SU-DHL-6 (cell line): ENCODE measurements around the gene ZNF664.
"Not testable (repeated sequence)": the region's sequence is repeated elsewhere in the genome, so short reads cannot be mapped to it uniquely, and the experiment has no call there.

Experiments used
- H2AFZ ChIP-seq: fragments of 200-600 bp; sonication (generic); 2 replicates; pipeline ENCODE4 v1.6.1; 2014; ENCODE audit warnings: low read depth, mild to moderate bottlenecking, moderate library complexity, mixed read lengths, antibody characterized with exemption, low read length; ENCODE audit not compliant: severe bottlenecking
- H3F3A ChIP-seq: fragments of 200-600 bp; shearing (Covaris generic); 2 replicates; pipeline ENCODE4 v1.6.0; 2016; ENCODE audit warnings: antibody characterized with exemption, mild to moderate bottlenecking; ENCODE audit not compliant: insufficient read depth
- H3K27ac ChIP-seq: fragments of 200-600 bp; sonication (generic); 2 replicates; pipeline ENCODE4 v1.5.1; 2016; ENCODE audit warnings: low read depth, mild to moderate bottlenecking, low read length, moderate library complexity, mixed read lengths
- H3K27me3 ChIP-seq: fragments of 200-600 bp; sonication (generic), shearing (Covaris generic); 2 replicates; pipeline ENCODE4 v1.6.0; 2014; ENCODE audit warnings: mild to moderate bottlenecking, low read length
- H3K36me3 ChIP-seq: fragments of 200-600 bp; sonication (generic); 2 replicates; pipeline ENCODE4 v1.6.1; 2014; ENCODE audit warnings: mild to moderate bottlenecking, low read length, mixed read lengths
- H3K4me2 ChIP-seq: fragments of 300-600, 200-600 bp; shearing (Covaris generic), sonication (generic); 2 replicates; pipeline ENCODE4 v1.6.0; 2014; ENCODE audit warnings: low read length, low read depth, mild to moderate bottlenecking; ENCODE audit not compliant: poor library complexity, severe bottlenecking
- H3K4me3 ChIP-seq: fragments of 200-600 bp; sonication (generic); 2 replicates; pipeline ENCODE4 v1.5.1; 2014; ENCODE audit warnings: antibody characterized with exemption, low read length, mild to moderate bottlenecking, mixed read lengths; ENCODE audit not compliant: insufficient read depth, poor library complexity, severe bottlenecking
- H3K79me2 ChIP-seq: fragments of 200-600 bp; sonication (generic); 2 replicates; pipeline ENCODE4 v1.6.1; 2014; ENCODE audit warnings: mild to moderate bottlenecking, low read length, moderate library complexity; ENCODE audit not compliant: insufficient read depth
- H3K9ac ChIP-seq: fragments of 200-600 bp; sonication (generic); 2 replicates; pipeline ENCODE4 v1.7.0; 2014; ENCODE audit warnings: mild to moderate bottlenecking, low read length
- H3K9me2 ChIP-seq: fragments of 200-600 bp; sonication (generic); replicated peaks from 2 replicates; pipeline ENCODE4 v1.6.1; 2014; ENCODE audit warnings: low read length; ENCODE audit not compliant: insufficient read depth
- H3K9me3 ChIP-seq: fragments of 200-600 bp; sonication (generic); 2 replicates; pipeline ENCODE4 v1.6.1; 2014; ENCODE audit warnings: low read length, mixed read lengths; ENCODE audit not compliant: insufficient read depth
- H4K20me1 ChIP-seq: fragments of 200-600 bp; sonication (generic); 2 replicates; pipeline ENCODE4 v1.6.1; 2014; ENCODE audit warnings: low read depth, mild to moderate bottlenecking, antibody characterized with exemption, low read length, moderate library complexity, mixed read lengths
- EZH2phosphoT487 ChIP-seq: fragments of 200-600 bp; sonication (generic), shearing (Covaris generic); conservative IDR thresholded peaks from 2 replicates; pipeline ENCODE4 v1.6.1; 2018; ENCODE audit warnings: mild to moderate bottlenecking, antibody characterized with exemption, low read length, moderate library complexity, mixed read lengths
- TF ChIP-seq, protein P1 (sequence below): fragments of 200-600 bp; sonication (generic); IDR thresholded peaks from one replicate; pipeline ENCODE4 v1.5.1; 2017; ENCODE audit warnings: antibody characterized with exemption, mild to moderate bottlenecking, low read length, moderate library complexity; ENCODE audit not compliant: insufficient read depth, poor library complexity, severe bottlenecking

The ZNF664 gene

DNA sequence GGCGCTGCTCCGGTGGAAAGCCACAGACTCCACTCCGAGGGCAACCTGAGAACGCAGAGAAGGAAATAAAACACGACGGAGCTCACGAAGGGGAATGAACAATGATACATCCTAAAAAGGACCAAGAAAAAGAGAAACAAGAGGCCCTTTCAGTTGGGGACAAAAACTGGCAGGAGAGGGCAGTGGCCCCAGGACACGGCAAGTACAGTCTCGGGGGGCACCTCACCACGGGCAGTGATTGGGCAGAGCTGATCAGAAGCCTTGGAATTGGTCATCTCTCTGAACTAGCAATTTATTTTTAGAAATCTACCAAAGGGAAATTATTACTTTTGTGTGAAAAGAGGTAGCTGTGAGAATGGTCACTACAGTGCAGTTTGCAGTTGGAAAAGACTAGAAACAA lies 28.3 kb upstream of the ZNF664 start:
- Histone ChIP-seq H3K27ac (no peak overlapping the region), H3K4me3 (no peak overlapping the region), H3K4me2 (no peak overlapping the region), H3K9me3 (no peaks in the 10 kb centered on the region), H3K9ac (no peak overlapping the region), H3K79me2 (no peaks in the 10 kb centered on the region), H3F3A (no peaks in the 10 kb centered on the region), H4K20me1 (no peaks in the 10 kb centered on the region), H3K36me3 (no peaks in the 10 kb centered on the region), H3K27me3 (no peaks in the 10 kb centered on the region), H3K9me2 (no peaks in the 10 kb centered on the region), H2AFZ (no peak overlapping the region)
- TF ChIP-seq, protein P1, sequence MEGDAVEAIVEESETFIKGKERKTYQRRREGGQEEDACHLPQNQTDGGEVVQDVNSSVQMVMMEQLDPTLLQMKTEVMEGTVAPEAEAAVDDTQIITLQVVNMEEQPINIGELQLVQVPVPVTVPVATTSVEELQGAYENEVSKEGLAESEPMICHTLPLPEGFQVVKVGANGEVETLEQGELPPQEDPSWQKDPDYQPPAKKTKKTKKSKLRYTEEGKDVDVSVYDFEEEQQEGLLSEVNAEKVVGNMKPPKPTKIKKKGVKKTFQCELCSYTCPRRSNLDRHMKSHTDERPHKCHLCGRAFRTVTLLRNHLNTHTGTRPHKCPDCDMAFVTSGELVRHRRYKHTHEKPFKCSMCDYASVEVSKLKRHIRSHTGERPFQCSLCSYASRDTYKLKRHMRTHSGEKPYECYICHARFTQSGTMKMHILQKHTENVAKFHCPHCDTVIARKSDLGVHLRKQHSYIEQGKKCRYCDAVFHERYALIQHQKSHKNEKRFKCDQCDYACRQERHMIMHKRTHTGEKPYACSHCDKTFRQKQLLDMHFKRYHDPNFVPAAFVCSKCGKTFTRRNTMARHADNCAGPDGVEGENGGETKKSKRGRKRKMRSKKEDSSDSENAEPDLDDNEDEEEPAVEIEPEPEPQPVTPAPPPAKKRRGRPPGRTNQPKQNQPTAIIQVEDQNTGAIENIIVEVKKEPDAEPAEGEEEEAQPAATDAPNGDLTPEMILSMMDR, result no peak
- TF ChIP-seq EZH2phosphoT487, result no peak

DNA sequence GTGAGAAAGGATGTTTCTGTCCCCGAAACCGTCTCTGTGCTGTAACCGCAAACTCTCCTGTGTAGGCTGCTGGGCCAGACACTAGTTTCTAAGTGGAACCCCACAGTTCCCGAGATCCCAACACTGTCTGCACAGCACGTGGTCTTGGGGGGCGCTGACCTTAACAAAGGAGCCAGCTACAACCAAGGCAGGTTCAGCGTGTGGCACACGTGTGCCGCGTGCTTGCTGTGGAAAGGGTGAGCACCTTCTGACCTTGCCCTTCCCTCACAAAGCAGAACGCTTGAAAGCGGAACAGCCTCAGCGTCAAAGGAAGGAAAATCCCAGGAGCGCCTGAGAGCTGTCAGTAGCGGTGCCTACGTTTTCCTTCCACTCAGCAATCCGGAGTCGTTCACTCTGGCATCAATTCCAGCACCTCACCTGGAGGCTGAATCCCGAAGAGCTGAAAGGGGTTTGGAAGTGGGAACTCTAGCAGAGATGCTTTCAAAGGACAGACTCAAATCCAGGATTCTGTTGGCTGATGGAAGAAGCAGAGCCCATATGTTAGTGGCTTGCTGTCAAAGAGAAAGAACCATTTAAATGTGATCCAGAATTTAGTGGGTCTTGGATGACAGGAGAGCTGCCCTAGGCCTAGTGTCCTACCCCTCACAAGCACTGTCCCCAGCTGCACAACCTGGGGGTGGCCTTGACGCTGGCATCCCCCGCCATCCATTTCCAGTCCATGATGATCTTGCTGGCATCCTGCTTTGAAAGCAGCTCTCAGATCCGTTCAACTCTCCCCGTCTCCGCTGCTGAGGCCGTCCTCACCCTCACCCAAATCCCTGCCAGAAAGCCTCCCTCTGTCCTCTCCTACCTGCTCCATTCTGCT lies 27.5 kb upstream of the ZNF664 start:
- H3K4me3 ChIP-seq, result no peak overlapping the region
- H3K36me3 ChIP-seq, result no peaks in the 10 kb centered on the region
- no peak overlapping the region for H2AFZ ChIP-seq
- TF ChIP-seq, protein P1, result no peak
- no peak for TF ChIP-seq EZH2phosphoT487
- no peak overlapping the region for H3K4me2 ChIP-seq
- no peaks in the 10 kb centered on the region for H3K9me2 ChIP-seq
- H3K9me3 ChIP-seq, result no peaks in the 10 kb centered on the region
- no peaks in the 10 kb centered on the region for H3K79me2 ChIP-seq
- H3K27me3 ChIP-seq, result no peaks in the 10 kb centered on the region
- H3F3A ChIP-seq, result no peaks in the 10 kb centered on the region
- H3K9ac ChIP-seq, result no peak overlapping the region
- H4K20me1 ChIP-seq, result no peaks in the 10 kb centered on the region
- H3K27ac ChIP-seq, result no peak overlapping the region

DNA sequence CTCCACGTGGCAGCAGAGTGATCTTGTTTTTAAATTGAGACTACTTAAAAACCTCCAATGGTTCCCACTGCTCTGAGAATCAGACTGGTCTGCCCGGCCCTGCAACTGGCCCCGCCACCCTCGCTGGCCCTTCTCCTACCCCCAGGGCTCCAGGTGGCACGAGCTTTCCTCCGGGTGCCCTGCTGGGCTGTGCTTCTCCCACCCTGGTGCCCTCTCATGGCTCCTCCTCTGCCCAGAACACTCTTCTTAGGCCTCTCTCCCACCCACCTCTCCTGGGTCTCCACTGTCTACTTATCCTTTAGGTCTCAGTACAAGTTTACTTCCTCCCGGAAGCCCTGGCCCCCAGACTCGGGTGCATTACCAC lies 26.9 kb upstream of the ZNF664 start:
- H2AFZ ChIP-seq, result no peak overlapping the region
- H3K9me2 ChIP-seq, result no peaks in the 10 kb centered on the region
- no peak overlapping the region for H3K4me2 ChIP-seq
- H3K27ac ChIP-seq, result no peak overlapping the region
- H3K4me3 ChIP-seq, result no peak overlapping the region
- H3K27me3 ChIP-seq, result no peaks in the 10 kb centered on the region
- no peaks in the 10 kb centered on the region for H3K36me3 ChIP-seq
- H3K79me2 ChIP-seq, result no peaks in the 10 kb centered on the region
- no peaks in the 10 kb centered on the region for H3F3A ChIP-seq
- TF ChIP-seq, protein P1, result no peak
- TF ChIP-seq EZH2phosphoT487, result no peak
- no peaks in the 10 kb centered on the region for H4K20me1 ChIP-seq
- H3K9me3 ChIP-seq, result no peaks in the 10 kb centered on the region
- H3K9ac ChIP-seq, result no peak overlapping the region

DNA sequence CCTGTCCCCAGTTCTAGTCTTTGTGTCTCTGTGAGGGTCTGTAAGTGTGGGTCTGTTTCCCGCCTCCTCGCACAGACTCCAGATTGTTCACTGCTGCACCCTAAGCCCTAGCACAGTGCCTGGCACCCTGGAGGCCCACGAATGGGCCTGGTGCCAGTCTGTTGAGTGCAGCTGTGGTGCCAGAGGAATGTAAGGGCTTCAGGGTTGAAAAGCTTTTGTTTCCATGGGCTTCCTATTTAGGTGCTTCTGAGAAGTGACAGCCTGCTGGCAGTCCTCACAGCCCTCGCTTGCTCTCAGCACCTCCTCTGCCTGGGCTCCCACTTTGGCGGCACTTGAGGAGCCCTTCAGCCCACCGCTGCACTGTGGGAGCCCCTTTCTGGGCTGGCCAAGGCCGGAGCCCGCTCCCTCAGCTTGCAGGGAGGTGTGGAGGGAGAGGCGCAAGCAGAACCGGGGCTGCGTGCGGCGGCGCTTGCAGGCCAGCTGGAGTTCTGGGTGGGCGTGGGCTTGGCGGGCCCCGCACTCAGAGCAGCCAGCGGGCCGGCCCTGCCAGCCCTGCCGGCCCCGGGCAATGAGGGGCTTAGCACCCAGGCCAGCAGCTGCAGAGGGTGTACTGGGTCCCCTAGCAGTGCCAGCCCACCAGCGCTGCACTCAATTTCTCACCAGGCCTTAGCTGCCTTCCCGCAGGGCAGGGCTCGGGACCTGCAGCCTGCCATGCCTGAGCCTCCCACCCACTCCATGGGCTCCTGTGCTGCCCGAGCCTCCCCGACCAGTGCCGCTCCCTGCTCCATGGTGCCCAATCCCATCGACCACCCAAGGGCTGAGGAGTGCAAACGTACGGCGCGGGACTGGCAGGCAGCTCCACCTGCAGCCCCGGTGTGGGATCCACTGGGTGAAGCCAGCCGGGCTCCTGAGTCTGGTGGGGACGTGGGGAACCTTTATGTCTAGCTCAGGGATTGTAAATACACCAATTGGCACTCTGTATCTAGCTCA lies 26.2 kb upstream of the ZNF664 start:
- H3K27me3 ChIP-seq, H3K9me2 ChIP-seq, H3F3A ChIP-seq, H2AFZ ChIP-seq, H3K9me3 ChIP-seq, H3K4me2 ChIP-seq, H4K20me1 ChIP-seq, H3K36me3 ChIP-seq, H3K79me2 ChIP-seq, H3K4me3 ChIP-seq, H3K27ac ChIP-seq, H3K9ac ChIP-seq: not testable (repeated sequence)

DNA sequence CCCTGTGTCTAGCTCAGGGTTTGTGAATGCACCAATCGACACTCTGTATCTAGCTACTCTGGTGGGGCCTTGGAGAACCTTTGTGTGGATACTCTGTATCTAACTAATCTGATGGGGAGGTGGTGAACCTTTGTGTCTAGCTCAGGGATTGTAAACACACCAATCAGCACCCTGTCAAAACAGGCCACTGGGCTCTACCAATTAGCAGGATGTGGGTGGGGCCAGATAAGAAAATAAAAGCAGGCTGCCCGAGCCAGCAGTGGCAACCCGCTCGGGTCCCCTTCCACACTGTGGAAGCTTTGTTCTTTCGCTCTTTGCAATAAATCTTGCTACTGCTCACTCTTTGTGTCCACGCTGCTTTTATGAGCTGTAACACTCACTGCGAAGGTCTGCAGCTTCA lies 25.5 kb upstream of the ZNF664 start:
- H2AFZ ChIP-seq, H3K79me2 ChIP-seq, H3K36me3 ChIP-seq, H3F3A ChIP-seq, H3K4me3 ChIP-seq, H3K9me2 ChIP-seq, H3K9me3 ChIP-seq, H3K9ac ChIP-seq, H4K20me1 ChIP-seq, H3K4me2 ChIP-seq, H3K27me3 ChIP-seq, H3K27ac ChIP-seq: not testable (repeated sequence)
